SK-N-SH treated with all-trans-retinoic acid at 6 μM for 48 hours (cell line): Measurements from ENCODE around the gene TPRG1.

Experiments
- CSDC2 ChIP-seq: fragments of 250-450 bp; sonication (Bioruptor Pico); IDR thresholded peaks from 2 replicates; pipeline ENCODE4 v1.5.0; 2020; ENCODE audit warnings: mild to moderate bottlenecking, moderate library complexity
- TCF4 ChIP-seq: fragments of 250-450 bp; sonication (Bioruptor Pico); IDR thresholded peaks from 2 replicates; pipeline ENCODE4 v1.8.0; 2021; ENCODE audit warnings: mild to moderate bottlenecking, moderate library complexity, borderline replicate concordance
- TSHZ2 ChIP-seq: fragments of 250-450 bp; sonication (Bioruptor Pico); IDR thresholded peaks from 2 replicates; pipeline ENCODE4 v1.5.0; 2020; ENCODE audit warnings: mild to moderate bottlenecking, moderate library complexity
- ZFP30 ChIP-seq: fragments of 450-650 bp; formaldehyde crosslinking; IDR thresholded peaks from 2 replicates; pipeline ENCODE4 v1.5.0; 2022; ENCODE audit warnings: mild to moderate bottlenecking, moderate library complexity
- ZNF8 ChIP-seq: fragments of 450-650 bp; formaldehyde crosslinking; IDR thresholded peaks from 2 replicates; pipeline ENCODE4 v1.5.0; 2020; ENCODE audit warnings: mild to moderate bottlenecking, moderate library complexity
- TF ChIP-seq, protein P1 (sequence below): fragments of 250-450 bp; sonication (Bioruptor Pico); IDR thresholded peaks from 2 replicates; pipeline ENCODE4 v1.8.0; 2021; ENCODE audit warnings: low read depth, mild to moderate bottlenecking, moderate library complexity, borderline replicate concordance

DNA sequence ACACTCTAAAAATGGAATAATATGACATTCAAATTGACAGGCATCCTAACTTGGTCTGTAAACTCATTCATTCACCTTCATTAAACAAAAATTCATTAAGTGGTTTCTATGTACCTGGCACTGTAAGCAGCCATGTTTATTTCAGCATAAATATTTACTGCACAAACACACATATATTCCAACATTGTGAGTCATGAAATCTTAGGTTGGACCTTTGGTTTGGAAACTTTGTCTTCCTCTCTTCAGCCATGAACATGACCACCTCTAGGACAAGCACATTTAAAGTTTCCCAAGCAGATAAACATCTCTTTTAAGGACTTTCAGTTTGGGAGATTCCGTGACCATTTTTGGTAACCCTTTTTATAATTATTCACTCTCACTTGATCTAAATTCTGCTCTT, 131.8 kb downstream of the TPRG1 start:
- no peak for TF ChIP-seq ZFP30 (CRISPR knock-in tag)
- no peak for TF ChIP-seq CSDC2 (CRISPR knock-in tag)
- TF ChIP-seq TCF4 = no peak
- TF ChIP-seq, protein P1, sequence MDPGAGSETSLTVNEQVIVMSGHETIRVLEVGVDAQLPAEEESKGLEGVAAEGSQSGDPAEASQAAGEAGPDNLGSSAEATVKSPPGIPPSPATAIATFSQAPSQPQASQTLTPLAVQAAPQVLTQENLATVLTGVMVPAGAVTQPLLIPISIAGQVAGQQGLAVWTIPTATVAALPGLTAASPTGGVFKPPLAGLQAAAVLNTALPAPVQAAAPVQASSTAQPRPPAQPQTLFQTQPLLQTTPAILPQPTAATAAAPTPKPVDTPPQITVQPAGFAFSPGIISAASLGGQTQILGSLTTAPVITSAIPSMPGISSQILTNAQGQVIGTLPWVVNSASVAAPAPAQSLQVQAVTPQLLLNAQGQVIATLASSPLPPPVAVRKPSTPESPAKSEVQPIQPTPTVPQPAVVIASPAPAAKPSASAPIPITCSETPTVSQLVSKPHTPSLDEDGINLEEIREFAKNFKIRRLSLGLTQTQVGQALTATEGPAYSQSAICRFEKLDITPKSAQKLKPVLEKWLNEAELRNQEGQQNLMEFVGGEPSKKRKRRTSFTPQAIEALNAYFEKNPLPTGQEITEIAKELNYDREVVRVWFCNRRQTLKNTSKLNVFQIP (CRISPR knock-in tag) = no peak
- TF ChIP-seq ZNF8 (CRISPR knock-in tag) = no peak
- no peak for TF ChIP-seq TSHZ2 (CRISPR knock-in tag)
